Heart left ventricle (tissue), 16 donors: ENCODE data around the gene FZD1. TPM values are rescaled to one million over a fixed set of nuclear protein-coding genes. Genes with fewer than 3 reads are reported as not detected.

ENCODE experiments used
- ATAC-seq, 4 donors: fragments of 200-7000 bp; cut with Tn5 transposase; one replicate each; pipeline ENCODE4 v1.9.1; 2020 to 2022; ENCODE audit warnings: moderate library complexity in 4 of 4, mild to moderate bottlenecking in 3 of 4, moderate number of reproducible peaks in 1 of 4
- DNase-seq, 5 donors: peaks; one replicate each; pipeline ENCODE4 v3.0.0-alpha.2; 2020
- H3K27ac ChIP-seq, 12 donors: fragments of 200-600 bp; sonication (generic) in 4 of 12; one replicate each; pipeline versions ENCODE4 v1.5.0 to v1.8.0; 2016 to 2022; ENCODE audit warnings: mild to moderate bottlenecking in 2 of 12
- H3K27me3 ChIP-seq, 9 donors: fragments of 200-600 bp; sonication (generic) in 2 of 9; one replicate each; pipeline versions ENCODE4 v1.5.1 to v1.8.0; 2016 to 2022; ENCODE audit warnings: mild to moderate bottlenecking in 3 of 9
- H3K36me3 ChIP-seq, 9 donors: fragments of 200-600 bp; sonication (generic) in 2 of 9; one replicate each; pipeline versions ENCODE4 v1.5.0 to v1.8.0; 2018 to 2022; ENCODE audit warnings: mild to moderate bottlenecking in 2 of 9
- H3K4me1 ChIP-seq, 12 donors: fragments of 200-600 bp; sonication (generic) in 4 of 12; one replicate each; pipeline versions ENCODE4 v1.5.0 to v1.8.0; 2016 to 2022; ENCODE audit warnings: mild to moderate bottlenecking in 3 of 12
- H3K4me3 ChIP-seq, 12 donors: fragments of 200-600 bp; sonication (generic) in 4 of 12; one replicate each; pipeline versions ENCODE4 v1.5.0 to v1.8.0; 2017 to 2022; ENCODE audit warnings: mild to moderate bottlenecking in 9 of 12, moderate library complexity in 4 of 12
- H3K9me3 ChIP-seq, 12 donors: fragments of 200-600 bp; sonication (generic) in 4 of 12; one replicate each; pipeline versions ENCODE4 v1.5.0 to v1.8.0; 2016 to 2022; ENCODE audit warnings: mild to moderate bottlenecking in 1 of 12
- POLR2A ChIP-seq, 2 donors: fragments of 450-650 bp; IDR thresholded peaks; one replicate each; pipeline ENCODE4 v1.6.1; 2017; ENCODE audit warnings: antibody characterized with exemption in 2 of 2, mild to moderate bottlenecking in 2 of 2, moderate library complexity in 2 of 2
- WGBS, 4 donors: extraction: QIAGEN DNeasy Blood & Tissue Kit in 2 of 4; methylation state at CpG; one replicate each; pipeline versions ENCODE4 v1.1.5 to v1.1.7; 2013 to 2018; 5-methylcytosine and 5-hydroxymethylcytosine counted together
- intact Hi-C, 10 donors: fragments of 100-400 bp; cut with DNase I; formaldehyde crosslinking; loops; one replicate each; pipeline versions ENCODE4 v1.11.1 to v1.14.2; 2022
- polyA plus RNA-seq, 2 donors: library from polyadenylated mRNA; stranded (reverse); fragments of 200-250 nt; gene quantifications; one replicate each; pipeline ENCODE4 v1.2.3, GENCODE V29; 2013
- total RNA-seq, 9 donors: library from RNA; depleted of rRNA in 2 of 9; stranded (reverse); fragments of >200 nt in 2 of 9; fragmentation: NEBNext Ultra II Directional in 3 of 9; extraction: Animal tissue kit (Norgen Biotek cat#: 25700) in 3 of 9; gene quantifications; one replicate each; pipeline versions ENCODE4 v1.1.0 to v1.2.4, GENCODE V29; 2016 to 2023
- TF ChIP-seq, protein P1 (sequence below), 12 donors: fragments of 200-600 bp; sonication (generic) in 4 of 12; IDR thresholded peaks; one replicate each; pipeline versions ENCODE4 v1.5.0 to v1.8.0; 2018 to 2022; ENCODE audit warnings: antibody characterized with exemption in 12 of 12, mild to moderate bottlenecking in 5 of 12
- donor health status: ischemic (EF 13 %, LVEDD 7.1; RV severe dilation, severe dysfunction).
- donor health status: healthy with polysubstance abuse.
- donor health status: DM: no; HTN: yes; CAD: no.
- donor health status: DM: no; HTN: no; CAD: no.
- donor health status: ischemic (EF 25% LVEDD 6.9; RV normal size, moderate dysfunction).
- donor health status: ischemic (EF 25% LVEDD 5.7; RV mildly dilated, moderate dysfunction).
- donor health status: healthy.
- donor health status: DM: yes; HTN: yes; CAD: no.
- donor health status: ischemic (EF 35%, LVEDD 5.7; RV mildly dilated, moderate dysfunction).
- donor health status: nonischemic (EF 11% LVEDD 7.7; RV severe dilation, severe dysfunction).
- donor health status: DM: yes; HTN: yes; CAD: no.
- donor health status: PGD.
- donor health status: ischemic (EF 29% LVEDD 5.4; RV normal size, mild dysfunction).
- donor health status: nonischemic (EF 23%, LVEDD 6.1; RV moderate dilation, normal function).

FZD1 gene
- total and polyA plus RNA-seq, 11 donors, result 4.7 to 29.8 (median 16.5) TPM

DNA sequence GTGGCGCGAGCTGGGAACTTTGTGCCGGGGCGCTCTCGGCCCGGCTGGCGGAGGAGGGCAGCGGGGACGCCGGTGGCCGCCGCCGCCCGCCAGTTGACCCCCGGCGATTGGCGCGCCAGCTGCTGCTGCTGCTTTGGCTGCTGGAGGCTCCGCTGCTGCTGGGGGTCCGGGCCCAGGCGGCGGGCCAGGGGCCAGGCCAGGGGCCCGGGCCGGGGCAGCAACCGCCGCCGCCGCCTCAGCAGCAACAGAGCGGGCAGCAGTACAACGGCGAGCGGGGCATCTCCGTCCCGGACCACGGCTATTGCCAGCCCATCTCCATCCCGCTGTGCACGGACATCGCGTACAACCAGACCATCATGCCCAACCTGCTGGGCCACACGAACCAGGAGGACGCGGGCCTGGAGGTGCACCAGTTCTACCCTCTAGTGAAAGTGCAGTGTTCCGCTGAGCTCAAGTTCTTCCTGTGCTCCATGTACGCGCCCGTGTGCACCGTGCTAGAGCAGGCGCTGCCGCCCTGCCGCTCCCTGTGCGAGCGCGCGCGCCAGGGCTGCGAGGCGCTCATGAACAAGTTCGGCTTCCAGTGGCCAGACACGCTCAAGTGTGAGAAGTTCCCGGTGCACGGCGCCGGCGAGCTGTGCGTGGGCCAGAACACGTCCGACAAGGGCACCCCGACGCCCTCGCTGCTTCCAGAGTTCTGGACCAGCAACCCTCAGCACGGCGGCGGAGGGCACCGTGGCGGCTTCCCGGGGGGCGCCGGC, 870 bp downstream of the FZD1 start:
- H3K27ac ChIP-seq, result peak overlapping the region; percentile 91 to 97 (median 95)
- peak in 3 of 4 donors; percentile 16 to 37 (median 24) for ATAC-seq
- 0 to 2% (median 0%) methylated on average over 47 to 78 of the region's 78 CpGs for WGBS, 4 donors

DNA sequence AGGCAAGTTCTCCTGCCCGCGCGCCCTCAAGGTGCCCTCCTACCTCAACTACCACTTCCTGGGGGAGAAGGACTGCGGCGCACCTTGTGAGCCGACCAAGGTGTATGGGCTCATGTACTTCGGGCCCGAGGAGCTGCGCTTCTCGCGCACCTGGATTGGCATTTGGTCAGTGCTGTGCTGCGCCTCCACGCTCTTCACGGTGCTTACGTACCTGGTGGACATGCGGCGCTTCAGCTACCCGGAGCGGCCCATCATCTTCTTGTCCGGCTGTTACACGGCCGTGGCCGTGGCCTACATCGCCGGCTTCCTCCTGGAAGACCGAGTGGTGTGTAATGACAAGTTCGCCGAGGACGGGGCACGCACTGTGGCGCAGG, 1.4 kb downstream of the FZD1 start:
- intact Hi-C loops, result loop anchor here in 6 of 10 donors (2.0 to 10.0 kb wide), 4 partner anchors 177 to 369 kb away; no protein-coding TSS in a partner anchor
- DNase-seq (peak in 4 of 5 donors; percentile 10 to 56 (median 21)), ATAC-seq (no peak)
- Histone ChIP-seq H3K4me3 (peak overlapping the region; percentile 77 to 95 (median 86)), H3K36me3 (no peaks in the 10 kb centered on the region), H3K9me3 (no peaks in the 10 kb centered on the region), H3K4me1 (peaks cover 0 to 42% (median 19%) of the 10 kb centered on the region in 12 donors), H3K27ac (peak overlapping the region in 11 of 12 donors; percentile 91 to 97 (median 95)), H3K27me3 (peaks cover 0 to 15% (median 0%) of the 10 kb centered on the region in 9 donors)
- 15 to 21% (median 19%) methylated on average over 23 to 31 of the region's 31 CpGs for WGBS, 4 donors
- TF ChIP-seq, protein P1, sequence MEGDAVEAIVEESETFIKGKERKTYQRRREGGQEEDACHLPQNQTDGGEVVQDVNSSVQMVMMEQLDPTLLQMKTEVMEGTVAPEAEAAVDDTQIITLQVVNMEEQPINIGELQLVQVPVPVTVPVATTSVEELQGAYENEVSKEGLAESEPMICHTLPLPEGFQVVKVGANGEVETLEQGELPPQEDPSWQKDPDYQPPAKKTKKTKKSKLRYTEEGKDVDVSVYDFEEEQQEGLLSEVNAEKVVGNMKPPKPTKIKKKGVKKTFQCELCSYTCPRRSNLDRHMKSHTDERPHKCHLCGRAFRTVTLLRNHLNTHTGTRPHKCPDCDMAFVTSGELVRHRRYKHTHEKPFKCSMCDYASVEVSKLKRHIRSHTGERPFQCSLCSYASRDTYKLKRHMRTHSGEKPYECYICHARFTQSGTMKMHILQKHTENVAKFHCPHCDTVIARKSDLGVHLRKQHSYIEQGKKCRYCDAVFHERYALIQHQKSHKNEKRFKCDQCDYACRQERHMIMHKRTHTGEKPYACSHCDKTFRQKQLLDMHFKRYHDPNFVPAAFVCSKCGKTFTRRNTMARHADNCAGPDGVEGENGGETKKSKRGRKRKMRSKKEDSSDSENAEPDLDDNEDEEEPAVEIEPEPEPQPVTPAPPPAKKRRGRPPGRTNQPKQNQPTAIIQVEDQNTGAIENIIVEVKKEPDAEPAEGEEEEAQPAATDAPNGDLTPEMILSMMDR (IDR thresholded peaks at IDR 0.05), result no peak
- TF ChIP-seq POLR2A (IDR thresholded peaks at IDR 0.05), result no peak

More for the DNA sequence above, 870 bp downstream of the FZD1 start:
- Histone ChIP-seq H3K27me3 (peaks cover 0 to 15% (median 0%) of the 10 kb centered on the region in 9 donors), H3K9me3 (no peaks in the 10 kb centered on the region), H3K36me3 (no peaks in the 10 kb centered on the region), H3K4me1 (peaks cover 0 to 37% (median 19%) of the 10 kb centered on the region in 12 donors), H3K4me3 (peak overlapping the region; percentile 77 to 95 (median 86))
- TF ChIP-seq, protein P1 (IDR thresholded peaks at IDR 0.05), result no peak
- TF ChIP-seq POLR2A (IDR thresholded peaks at IDR 0.05), result no peak
- peak; percentile 34 to 75 (median 51) for DNase-seq
- intact Hi-C loops, result loop anchor here in 9 of 10 donors (1.0 to 10.0 kb wide), 8 partner anchors 173 to 617 kb away; partner anchors contain the start of gene MTERF1 (in 1 of the 9)

DNA sequence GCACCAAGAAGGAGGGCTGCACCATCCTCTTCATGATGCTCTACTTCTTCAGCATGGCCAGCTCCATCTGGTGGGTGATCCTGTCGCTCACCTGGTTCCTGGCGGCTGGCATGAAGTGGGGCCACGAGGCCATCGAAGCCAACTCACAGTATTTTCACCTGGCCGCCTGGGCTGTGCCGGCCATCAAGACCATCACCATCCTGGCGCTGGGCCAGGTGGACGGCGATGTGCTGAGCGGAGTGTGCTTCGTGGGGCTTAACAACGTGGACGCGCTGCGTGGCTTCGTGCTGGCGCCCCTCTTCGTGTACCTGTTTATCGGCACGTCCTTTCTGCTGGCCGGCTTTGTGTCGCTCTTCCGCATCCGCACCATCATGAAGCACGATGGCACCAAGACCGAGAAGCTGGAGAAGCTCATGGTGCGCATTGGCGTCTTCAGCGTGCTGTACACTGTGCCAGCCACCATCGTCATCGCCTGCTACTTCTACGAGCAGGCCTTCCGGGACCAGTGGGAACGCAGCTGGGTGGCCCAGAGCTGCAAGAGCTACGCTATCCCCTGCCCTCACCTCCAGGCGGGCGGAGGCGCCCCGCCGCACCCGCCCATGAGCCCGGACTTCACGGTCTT, 1.9 kb downstream of the FZD1 start:
- ATAC-seq (no peak), DNase-seq (peak; percentile 14 to 66 (median 54))
- Histone ChIP-seq H3K36me3 (no peaks in the 10 kb centered on the region), H3K9me3 (no peaks in the 10 kb centered on the region), H3K4me3 (peak overlapping the region; percentile 8 to 95 (median 84)), H3K27me3 (peaks cover 0 to 15% (median 0%) of the 10 kb centered on the region in 9 donors), H3K4me1 (peaks cover 0 to 44% (median 19%) of the 10 kb centered on the region in 12 donors), H3K27ac (peak overlapping the region in 9 of 12 donors; percentile 59 to 97 (median 95))
- TF ChIP-seq, protein P1 (IDR thresholded peaks at IDR 0.05), result no peak
- no peak for TF ChIP-seq POLR2A (IDR thresholded peaks at IDR 0.05)
- intact Hi-C loops, result loop anchor here in 5 of 10 donors (5.0 to 10.0 kb wide), 3 partner anchors 179 to 369 kb away; no protein-coding TSS in a partner anchor
- 37 to 57% (median 50%) methylated on average over 40 to 43 of the region's 43 CpGs for WGBS, 4 donors
